Lower leg skin (tissue), 3 donors: ENCODE data around the gene MR1.

Source experiments
- POLR2A ChIP-seq, 2 donors: fragments of 450-650 bp; IDR thresholded peaks; one replicate each; pipeline ENCODE4 v1.6.1; 2016 to 2017; ENCODE audit warnings: antibody characterized with exemption in 2 of 2, mild to moderate bottlenecking in 1 of 2, moderate library complexity in 1 of 2
- TF ChIP-seq, protein P1 (sequence below), 3 donors: fragments of 450-650 bp; IDR thresholded peaks; one replicate each; pipeline ENCODE4 v1.5.1; 2016; ENCODE audit warnings: antibody characterized with exemption in 3 of 3, mild to moderate bottlenecking in 3 of 3, moderate library complexity in 2 of 3

DNA sequence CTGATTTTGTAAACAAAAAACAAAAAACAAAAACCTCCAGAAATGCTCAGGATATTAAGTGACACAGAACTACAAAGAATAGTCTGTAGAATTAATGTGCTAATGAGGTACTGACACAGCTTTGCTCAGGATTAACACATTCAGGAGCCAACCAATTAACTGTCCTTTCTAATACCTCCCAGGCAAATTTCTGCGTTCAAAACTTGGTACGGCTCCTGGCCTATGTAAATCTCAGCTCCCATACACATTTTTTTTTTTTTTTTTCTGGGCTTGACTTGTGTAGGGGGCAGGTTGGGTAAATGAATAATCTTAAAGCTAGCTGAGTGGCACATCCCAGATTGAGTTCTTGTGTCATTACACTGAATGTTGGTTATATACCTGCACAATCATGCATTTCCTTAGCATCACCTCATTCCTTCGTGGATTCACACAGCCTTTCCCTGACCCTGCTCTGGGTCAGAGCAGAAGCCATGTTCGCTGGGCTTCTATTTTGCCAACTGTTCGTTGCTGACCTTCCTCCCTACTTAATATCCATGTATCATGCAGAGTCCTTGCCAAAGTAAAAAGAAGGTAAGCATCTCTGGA, 42.1 kb downstream of the MR1 start:
- TF ChIP-seq, protein P1, sequence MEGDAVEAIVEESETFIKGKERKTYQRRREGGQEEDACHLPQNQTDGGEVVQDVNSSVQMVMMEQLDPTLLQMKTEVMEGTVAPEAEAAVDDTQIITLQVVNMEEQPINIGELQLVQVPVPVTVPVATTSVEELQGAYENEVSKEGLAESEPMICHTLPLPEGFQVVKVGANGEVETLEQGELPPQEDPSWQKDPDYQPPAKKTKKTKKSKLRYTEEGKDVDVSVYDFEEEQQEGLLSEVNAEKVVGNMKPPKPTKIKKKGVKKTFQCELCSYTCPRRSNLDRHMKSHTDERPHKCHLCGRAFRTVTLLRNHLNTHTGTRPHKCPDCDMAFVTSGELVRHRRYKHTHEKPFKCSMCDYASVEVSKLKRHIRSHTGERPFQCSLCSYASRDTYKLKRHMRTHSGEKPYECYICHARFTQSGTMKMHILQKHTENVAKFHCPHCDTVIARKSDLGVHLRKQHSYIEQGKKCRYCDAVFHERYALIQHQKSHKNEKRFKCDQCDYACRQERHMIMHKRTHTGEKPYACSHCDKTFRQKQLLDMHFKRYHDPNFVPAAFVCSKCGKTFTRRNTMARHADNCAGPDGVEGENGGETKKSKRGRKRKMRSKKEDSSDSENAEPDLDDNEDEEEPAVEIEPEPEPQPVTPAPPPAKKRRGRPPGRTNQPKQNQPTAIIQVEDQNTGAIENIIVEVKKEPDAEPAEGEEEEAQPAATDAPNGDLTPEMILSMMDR (IDR thresholded peaks at IDR 0.05) = no peak
- TF ChIP-seq POLR2A (IDR thresholded peaks at IDR 0.05) = no peak
